AG09309 (cell line): Measurements from ENCODE around the gene GNG7.
A peak's percentile ranks its signal among the peaks of the same experiment; 100 is the strongest.
"Not testable (repeated sequence)": the region's sequence is repeated elsewhere in the genome, so short reads cannot be mapped to it uniquely, and the experiment has no call there.

ENCODE experiments used
- DNase-seq: peaks from one replicate; pipeline ENCODE4 v3.0.0-alpha.2; 2010; ENCODE audit warnings: low read depth
- H3K4me3 ChIP-seq: 2 replicates; pipeline ENCODE4 v1.5.1; 2011; ENCODE audit warnings: mild to moderate bottlenecking, low read depth, low read length, moderate library complexity; ENCODE audit not compliant: control insufficient read depth
- CTCF ChIP-seq: IDR thresholded peaks from 2 replicates; pipeline ENCODE4 v1.5.1; 2011; ENCODE audit warnings: mild to moderate bottlenecking, low read depth, low read length, inconsistent platforms; ENCODE audit not compliant: insufficient read depth, control insufficient read depth; ENCODE audit errors: missing control alignments

GNG7 gene

GRCh38 chr19:2475018-2475701, 227.3 kb downstream of the GNG7 start:
- no peak for TF ChIP-seq CTCF
- peak overlapping the region; percentile 65 for H3K4me3 ChIP-seq
- no peak for DNase-seq

- DNase-seq = no peak
- TF ChIP-seq CTCF = peak; percentile 83
- H3K4me3 ChIP-seq = peak overlapping the region; percentile 65
These were observed 228.1 kb downstream of the GNG7 start for GRCh38 chr19:2474232-2475017.

GRCh38 chr19:2469915-2470200, 232.6 kb downstream of the GNG7 start:
- H3K4me3 ChIP-seq, DNase-seq: not testable (repeated sequence)

- no peak for TF ChIP-seq CTCF
- H3K4me3 ChIP-seq = no peak overlapping the region
- no peak for DNase-seq
These were observed 233.2 kb downstream of the GNG7 start for GRCh38 chr19:2469102-2469914.

- TF ChIP-seq CTCF = no peak
- DNase-seq = no peak
These were observed 233.9 kb downstream of the GNG7 start for GRCh38 chr19:2468596-2468995.

GRCh38 chr19:2464389-2464788, 238.1 kb downstream of the GNG7 start:
- DNase-seq = no peak
- H3K4me3 ChIP-seq = no peak overlapping the region
- no peak for TF ChIP-seq CTCF

More at GRCh38 chr19:2468596-2468995, 233.9 kb downstream of the GNG7 start:
- no peak overlapping the region for H3K4me3 ChIP-seq

GRCh38 chr19:2463694-2464093, 238.8 kb downstream of the GNG7 start:
- not testable (repeated sequence) for DNase-seq

More at GRCh38 chr19:2463694-2464093, 238.8 kb downstream of the GNG7 start:
- not testable (repeated sequence) for H3K4me3 ChIP-seq
